ENCODE measurements around the gene SLC22A23. TPM values are rescaled to one million over a fixed set of nuclear protein-coding genes. Genes with fewer than 3 reads are reported as not detected.

Gene SLC22A23
- total RNA-seq, 1 experiment from 2014 or later, result 6.8 TPM

DNA sequence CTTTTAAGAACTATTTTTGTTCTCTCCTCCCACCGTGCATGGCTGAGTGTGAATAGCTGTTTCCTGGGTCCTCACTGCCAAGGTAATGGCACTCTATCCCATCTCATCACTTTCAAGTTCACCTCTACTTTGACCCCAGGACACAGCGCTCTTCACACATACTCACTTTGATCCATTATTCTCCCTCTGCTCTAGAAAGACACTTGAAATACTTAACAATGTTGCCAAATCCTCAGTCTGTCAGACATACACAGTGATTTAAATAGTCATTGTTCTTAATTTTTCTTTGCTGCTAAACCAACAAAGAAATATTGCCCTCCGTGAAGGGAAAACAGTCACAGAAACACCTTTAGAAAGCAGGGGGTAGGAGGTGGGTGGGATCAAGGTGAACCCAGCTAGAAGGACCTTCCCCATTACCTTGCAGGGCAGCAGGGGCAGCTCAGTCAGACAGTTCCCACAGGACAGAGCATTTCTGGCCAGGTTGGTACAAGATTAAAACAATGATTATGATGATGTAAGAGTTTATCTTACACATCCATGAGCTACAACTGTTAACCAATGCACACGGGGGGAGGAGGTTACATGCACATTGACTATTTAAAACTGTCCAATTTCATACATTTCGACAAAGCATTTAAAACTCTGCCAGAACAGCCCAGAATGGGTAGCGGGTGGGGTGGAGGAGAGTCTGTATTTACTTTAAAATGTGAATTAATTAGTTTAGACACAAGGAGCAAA lies 2.4 kb downstream of the SLC22A23 start:
- H3K4me3 Mint-ChIP-seq, result no peak overlapping the region
- peaks cover 10% of the 10 kb centered on the region for H3K4me1 ChIP-seq (ENCODE audit: insufficient read depth, low read length)
- H2AK5ac ChIP-seq (ENCODE audit: insufficient read length, low read length), result no peak overlapping the region
- peaks cover 24 to 26% of the 10 kb centered on the region in 2 experiments for H3K4me1 Mint-ChIP-seq
- no peak overlapping the region for H4K8ac ChIP-seq (replicated peaks; ENCODE audit: insufficient read length, low read depth, low read length)
- H2BK120ac ChIP-seq (ENCODE audit: low read depth, low read length, poor library complexity, severe bottlenecking), result no peak overlapping the region
- H3T11ph ChIP-seq (ENCODE audit: low read length), result no peak overlapping the region
- H2BK5ac ChIP-seq (ENCODE audit: insufficient read length, low read length), result no peak overlapping the region
- H3K79me1 ChIP-seq (ENCODE audit: insufficient read depth, low read depth, low read length, poor library complexity, severe bottlenecking), result peaks cover 8% of the 10 kb centered on the region
- H3K9me3 ChIP-seq (ENCODE audit: control insufficient read depth, low read depth, low read length), result no peaks in the 10 kb centered on the region
- no peak overlapping the region for H3K56ac ChIP-seq (ENCODE audit: insufficient read length, low read depth, low read length)
- no peak overlapping the region for H4K91ac ChIP-seq (ENCODE audit: insufficient read length, low read depth, low read length)
- H3K27ac Mint-ChIP-seq, result no peak overlapping the region
- H2BK15ac ChIP-seq (ENCODE audit: low read depth, low read length), result no peak overlapping the region
- H3K27me3 ChIP-seq (ENCODE audit: insufficient read depth, low read length), result no peaks in the 10 kb centered on the region; the same call in 1 of the 2 replicates
- peak overlapping the region; percentile 10 for H3K9ac ChIP-seq (ENCODE audit: extremely low read depth, insufficient read length, low read length)
- no peaks in the 10 kb centered on the region for H4K20me1 ChIP-seq (ENCODE audit: control insufficient read depth, insufficient read depth, insufficient read length)
- H4K5ac ChIP-seq (ENCODE audit: insufficient read length, low read depth, low read length), result no peak overlapping the region
- peaks cover 22% of the 10 kb centered on the region for H3K23me2 ChIP-seq (ENCODE audit: insufficient read length, low read depth, low read length, poor library complexity, severe bottlenecking)
- H3K27ac ChIP-seq (ENCODE audit: insufficient read length, low read depth, low read length), result no peak overlapping the region
- H3K9me3 Mint-ChIP-seq, result no peaks in the 10 kb centered on the region; a peak in 1 of 5 replicates
- no peak for TF ChIP-seq CTCF (conservative IDR thresholded peaks at IDR 0.05)
- peaks cover 0 to 9% (median 2%) of the 10 kb centered on the region in 3 experiments; a peak in 4 of 7 replicates for H3K36me3 Mint-ChIP-seq (ENCODE audit: insufficient read depth in 1 of 3, low read depth in 3 of 3)
- DNase-seq, result no peak
- no peak overlapping the region for H3K18ac ChIP-seq (ENCODE audit: insufficient read length, low read depth, low read length)
- H3K4me2 ChIP-seq (ENCODE audit: insufficient read depth, insufficient read length, low read length), result peak overlapping the region; percentile 86
- H2AFZ ChIP-seq (ENCODE audit: low read length), result no peak overlapping the region
- H3K79me2 ChIP-seq (ENCODE audit: insufficient read depth, low read length), result peaks cover 41% of the 10 kb centered on the region; the same call in 1 of the 2 replicates
- H3K4ac ChIP-seq (ENCODE audit: low read depth, low read length), result no peak overlapping the region
- no peak overlapping the region for H3K23ac ChIP-seq (ENCODE audit: insufficient read length, low read depth, low read length)
- H3K27me3 Mint-ChIP-seq (ENCODE audit: low read depth), result peaks cover 17% of the 10 kb centered on the region
- H2BK20ac ChIP-seq (ENCODE audit: low read depth, low read length, poor library complexity, severe bottlenecking), result no peak overlapping the region
- WGBS (ENCODE audit: extremely low coverage, insufficient read length, low lambda C conversion rate), result no CpG with 5 or more reads among the region's 6 CpGs
- no peak overlapping the region for H2BK12ac ChIP-seq (ENCODE audit: insufficient read length, low read depth, low read length)
- no peak overlapping the region for H3K14ac ChIP-seq (ENCODE audit: insufficient read depth, low read length)
